ENCODE data around the gene TMEM39B. TPM values are rescaled to one million over a fixed set of nuclear protein-coding genes. Genes with fewer than 3 reads are reported as not detected.
"Not testable (repeated sequence)": the region's sequence is repeated elsewhere in the genome, so short reads cannot be mapped to it uniquely, and the experiment has no call there.

Gene TMEM39B
- total and polyA plus RNA-seq, 8 donors, result 5.1 to 11.8 (median 6.2) TPM

GRCh38 chr1:32063261-32063681 lies 9.5 kb upstream of the TMEM39B start:
- DNase-seq (no peak), ATAC-seq (peak; percentile 48 to 70 (median 65)), FAIRE-seq (no peak)
- peaks cover 0 to 9% (median 0%) of the 10 kb centered on the region in 3 donors for H3K4me1 ChIP-seq
- peaks cover 0 to 23% (median 0%) of the 10 kb centered on the region in 3 donors for H3K36me3 ChIP-seq
- H3K4me3 ChIP-seq, result no peak overlapping the region
- H3K9me3 ChIP-seq, result no peaks in the 10 kb centered on the region
- peak in 2 of 4 donors; percentile 18 to 33 for TF ChIP-seq CTCF (IDR thresholded peaks at IDR 0.05)
- H3K27ac ChIP-seq, result peak overlapping the region in 1 of 4 donors; percentile 29
- intact Hi-C loops (cut with DNase I), result no loop called here
- H3K27me3 ChIP-seq, result no peaks in the 10 kb centered on the region
- 13 to 36% methylated on average over 1 of the region's 1 CpG for WGBS, 2 donors

- H3K27ac ChIP-seq; H3K36me3 ChIP-seq; H3K4me3 ChIP-seq; H3K9me3 ChIP-seq; H3K27me3 ChIP-seq; intact Hi-C loops (cut with DNase I); ATAC-seq; H3K4me1 ChIP-seq; DNase-seq; FAIRE-seq: not testable (repeated sequence)
- 69 to 76% methylated on average over 21 of the region's 21 CpGs for WGBS, 2 donors
Measured at GRCh38 chr1:32065613-32066488, 6.9 kb upstream of the TMEM39B start.

- ATAC-seq (peak in 3 of 4 donors; percentile 50 to 60 (median 59)), DNase-seq (peak in 3 of 6 donors; percentile 21 to 60 (median 26)), FAIRE-seq (no peak)
- Histone ChIP-seq H3K4me3 (no peak overlapping the region), H3K9me3 (no peaks in the 10 kb centered on the region), H3K36me3 (no peaks in the 10 kb centered on the region), H3K4me1 (peaks cover 0 to 9% (median 0%) of the 10 kb centered on the region in 3 donors), H3K27ac (no peak overlapping the region), H3K27me3 (no peaks in the 10 kb centered on the region)
- intact Hi-C loops (cut with DNase I), result no loop called here
- TF ChIP-seq CTCF (IDR thresholded peaks at IDR 0.05), result no peak
- 12 to 15% methylated on average over 4 of the region's 4 CpGs for WGBS, 2 donors
Measured at GRCh38 chr1:32066489-32066873, 6.3 kb upstream of the TMEM39B start.

GRCh38 chr1:32068957-32069588 lies 3.7 kb upstream of the TMEM39B start:
- H3K27ac ChIP-seq, result no peak overlapping the region
- no peak for DNase-seq
- intact Hi-C loops (cut with DNase I), result no loop called here
- H3K4me3 ChIP-seq, result no peak overlapping the region
- FAIRE-seq, result no peak
- H3K36me3 ChIP-seq, result no peaks in the 10 kb centered on the region
- WGBS, 2 donors, result 55 to 61% methylated on average over 5 of the region's 5 CpGs
- H3K27me3 ChIP-seq, result no peaks in the 10 kb centered on the region
- no peaks in the 10 kb centered on the region for H3K9me3 ChIP-seq
- no peak for ATAC-seq
- no peak for TF ChIP-seq CTCF (IDR thresholded peaks at IDR 0.05)
- H3K4me1 ChIP-seq, result peaks cover 0 to 18% (median 0%) of the 10 kb centered on the region in 3 donors

- Histone ChIP-seq H3K36me3 (peaks cover 0 to 5% (median 0%) of the 10 kb centered on the region in 3 donors), H3K9me3 (no peaks in the 10 kb centered on the region), H3K27me3 (no peaks in the 10 kb centered on the region), H3K4me1 (peaks cover 0 to 10% (median 0%) of the 10 kb centered on the region in 3 donors), H3K4me3 (peak overlapping the region; percentile 67 to 85 (median 80)), H3K27ac (peak overlapping the region; percentile 29 to 91 (median 68))
- DNase-seq (no peak), FAIRE-seq (no peak), ATAC-seq (no peak)
- TF ChIP-seq CTCF (IDR thresholded peaks at IDR 0.05), result no peak
- intact Hi-C loops (cut with DNase I), result no loop called here
- 16 to 17% methylated on average over 14 of the region's 14 CpGs for WGBS, 2 donors
Measured at GRCh38 chr1:32071758-32072621, 749 bp upstream of the TMEM39B start.
